ENCODE data around the gene PSMB2.

- TF ChIP-seq, protein P1, sequence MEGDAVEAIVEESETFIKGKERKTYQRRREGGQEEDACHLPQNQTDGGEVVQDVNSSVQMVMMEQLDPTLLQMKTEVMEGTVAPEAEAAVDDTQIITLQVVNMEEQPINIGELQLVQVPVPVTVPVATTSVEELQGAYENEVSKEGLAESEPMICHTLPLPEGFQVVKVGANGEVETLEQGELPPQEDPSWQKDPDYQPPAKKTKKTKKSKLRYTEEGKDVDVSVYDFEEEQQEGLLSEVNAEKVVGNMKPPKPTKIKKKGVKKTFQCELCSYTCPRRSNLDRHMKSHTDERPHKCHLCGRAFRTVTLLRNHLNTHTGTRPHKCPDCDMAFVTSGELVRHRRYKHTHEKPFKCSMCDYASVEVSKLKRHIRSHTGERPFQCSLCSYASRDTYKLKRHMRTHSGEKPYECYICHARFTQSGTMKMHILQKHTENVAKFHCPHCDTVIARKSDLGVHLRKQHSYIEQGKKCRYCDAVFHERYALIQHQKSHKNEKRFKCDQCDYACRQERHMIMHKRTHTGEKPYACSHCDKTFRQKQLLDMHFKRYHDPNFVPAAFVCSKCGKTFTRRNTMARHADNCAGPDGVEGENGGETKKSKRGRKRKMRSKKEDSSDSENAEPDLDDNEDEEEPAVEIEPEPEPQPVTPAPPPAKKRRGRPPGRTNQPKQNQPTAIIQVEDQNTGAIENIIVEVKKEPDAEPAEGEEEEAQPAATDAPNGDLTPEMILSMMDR (IDR thresholded peaks at IDR 0.05; ENCODE audit: control extremely low read depth in 1 of 3, insufficient read depth in 1 of 3, low read depth in 1 of 3, low read length in 3 of 3) = no peak
- TF ChIP-seq CREB1 (IDR thresholded peaks at IDR 0.05) (no peak), SUZ12 (IDR thresholded peaks at IDR 0.05; ENCODE audit: low read length) (peak; percentile 20), EZH2 (IDR thresholded peaks at IDR 0.05; ENCODE audit: low read depth, low read length, severe bottlenecking) (peak; percentile 75), ZNF274 (IDR thresholded peaks at IDR 0.05; ENCODE audit: borderline replicate concordance, extremely low read depth, low read length) (no peak), RFX5 (IDR thresholded peaks at IDR 0.05; ENCODE audit: borderline replicate concordance, low read depth, low read length) (no peak), POLR2AphosphoS5 (IDR thresholded peaks at IDR 0.05; ENCODE audit: low read depth, low read length) (no peak)
Observed at GRCh38 chr1:35574655-35575415, 66.5 kb downstream of the PSMB2 start.

Measured in H1 (cell line).